HCT116 (cell line): ENCODE data around the gene ABCC5. TPM values are rescaled to one million over a fixed set of nuclear protein-coding genes. Genes with fewer than 3 reads are reported as not detected.

ENCODE experiments used
- ATAC-seq: fragments of 200-7000 bp; cut with Tn5 transposase; 2 replicates; pipeline ENCODE4 v1.9.1; 2020; ENCODE audit warnings: mild to moderate bottlenecking, moderate library complexity
- BruUV-seq: library from RNA; stranded (reverse); fragments of 400-500 nt; replicated peaks from 2 replicates; lab custom pipeline; 2021; lab: Mats Ljungman, UMichigan
- CTCF ChIA-PET: fragments of 300-600 bp; sonication (Branson Sonifier 250); formaldehyde crosslinking; loops from one replicate; lab custom pipeline; 2021; ENCODE audit warnings: antibody characterized with exemption; lab: Charles Lee
- POLR2A ChIA-PET: fragments of 300-600, 350-600 bp; sonication (Branson Sonifier 250); formaldehyde crosslinking; loops from one replicate; lab custom pipeline; 2021; ENCODE audit warnings: antibody characterized with exemption; lab: Charles Lee
- RAD21 ChIA-PET, 2 experiments: fragments of 300-600 bp; sonication (Branson Sonifier 250); formaldehyde crosslinking; loops; one replicate each; lab custom pipeline; 2023; ENCODE audit warnings: low total read pairs in 2 of 2; ENCODE audit not compliant: uncharacterized antibody in 2 of 2, unreplicated experiment in 2 of 2, low non-redundant PET in 1 of 2; lab: Charles Lee
- DNase-seq: peaks from one replicate; pipeline ENCODE4 v3.0.0-alpha.2; 2010; ENCODE audit warnings: low read depth, low spot score
- H2AFZ ChIP-seq: fragments of 200-600 bp; shearing (Covaris generic), sonication (generic); 2 replicates; pipeline ENCODE4 v1.6.1; 2017; ENCODE audit warnings: low read depth, mixed run types, mixed read lengths, antibody characterized with exemption, low read length; ENCODE audit not compliant: poor library complexity, severe bottlenecking
- H3K27ac ChIP-seq: 2 replicates; pipeline ENCODE4 v1.5.1; 2012; ENCODE audit warnings: low read depth, low read length
- H3K27me3 ChIP-seq: fragments of 200-600 bp; sonication (generic); 2 replicates; pipeline ENCODE4 v1.6.1; 2016; ENCODE audit warnings: mixed run types, low read length, mixed read lengths; ENCODE audit not compliant: insufficient read depth
- H3K36me3 ChIP-seq, 2 experiments: fragments of 200-500 bp in 1 of 2; fragments of 200-600 bp in 1 of 2; sonication (Bioruptor generic) in 1 of 2; sonication (generic) in 1 of 2; 2 replicates each; pipeline versions ENCODE4 v1.5.1 to v1.6.1; 2014 to 2016; ENCODE audit warnings: low read length in 2 of 2, inconsistent platforms in 1 of 2, mixed read lengths in 1 of 2, mixed run types in 1 of 2; ENCODE audit not compliant: insufficient read depth in 2 of 2, control insufficient read depth in 1 of 2
- H3K4me1 ChIP-seq, 2 experiments: fragments of 200-600 bp in 1 of 2; sonication (generic) in 1 of 2; 2 replicates each; pipeline versions ENCODE4 v1.5.1 to v1.6.1; 2012 to 2017; ENCODE audit warnings: low read length in 2 of 2, inconsistent platforms in 1 of 2, mild to moderate bottlenecking in 1 of 2, mixed read lengths in 1 of 2, mixed run types in 1 of 2, moderate library complexity in 1 of 2; ENCODE audit not compliant: insufficient read depth in 2 of 2, control insufficient read depth in 1 of 2
- H3K4me2 ChIP-seq: fragments of 200-600 bp; sonication (generic); 2 replicates; pipeline ENCODE4 v1.6.1; 2017; ENCODE audit warnings: mixed run types, low read length, mixed read lengths
- H3K4me3 ChIP-seq, 2 experiments: fragments of 200-600 bp in 1 of 2; sonication (generic) in 1 of 2; replicated peaks in 1 of 2; 2 replicates each; pipeline ENCODE4 v1.5.1; 2011 to 2016; ENCODE audit warnings: low read length in 2 of 2, control low read depth in 1 of 2, low read depth in 1 of 2, mild to moderate bottlenecking in 1 of 2, mixed read lengths in 1 of 2, mixed run types in 1 of 2
- H3K79me2 ChIP-seq: fragments of 200-600 bp; sonication (generic); 2 replicates; pipeline ENCODE4 v1.6.1; 2017; ENCODE audit warnings: mild to moderate bottlenecking, mixed run types, low read length, moderate library complexity, mixed read lengths; ENCODE audit not compliant: insufficient read depth
- H3K9ac ChIP-seq: fragments of 200-600 bp; sonication (generic); 2 replicates; pipeline ENCODE4 v1.6.1; 2016; ENCODE audit warnings: low read length, mixed read lengths
- H3K9me2 ChIP-seq: fragments of 200-600 bp; sonication (generic), shearing (Covaris generic); 2 replicates; pipeline ENCODE4 v1.6.1; 2017; ENCODE audit warnings: mixed run types, mild to moderate bottlenecking, moderate library complexity; ENCODE audit not compliant: insufficient read depth
- H3K9me3 ChIP-seq, 2 experiments: fragments of 200-500 bp in 1 of 2; fragments of 200-600 bp in 1 of 2; sonication (Bioruptor generic) in 1 of 2; sonication (generic) in 1 of 2; 2 replicates each; pipeline ENCODE4 v1.6.1; 2014 to 2017; ENCODE audit warnings: low read length in 2 of 2, mixed read lengths in 2 of 2, inconsistent platforms in 1 of 2, low read depth in 1 of 2, mild to moderate bottlenecking in 1 of 2, mixed run types in 1 of 2, moderate library complexity in 1 of 2; ENCODE audit not compliant: control insufficient read depth in 1 of 2, insufficient read depth in 1 of 2
- H4K20me1 ChIP-seq: fragments of 200-600 bp; sonication (generic), shearing (Covaris generic); 2 replicates; pipeline ENCODE4 v1.6.1; 2017; ENCODE audit warnings: mixed run types, mild to moderate bottlenecking, moderate library complexity; ENCODE audit not compliant: insufficient read depth
- EZH2 ChIP-seq: fragments of 200-600 bp; sonication (generic); IDR thresholded peaks from 2 replicates; pipeline ENCODE4 v1.6.1; 2017; ENCODE audit warnings: antibody characterized with exemption, mixed run types
- FOSL1 ChIP-seq: IDR thresholded peaks from 2 replicates; pipeline ENCODE4 v1.6.1; 2012; ENCODE audit warnings: low read depth
- intact Hi-C: fragments of 100-400 bp; cut with micrococcal nuclease; formaldehyde crosslinking; loops from 2 replicates; pipeline ENCODE4 v1.10.0; 2022
- total RNA-seq: library from RNA; stranded (reverse); gene quantifications from one replicate; pipeline ENCODE4 v1.2.1, GENCODE V29; 2021; ENCODE audit not compliant: unreplicated experiment
- TF ChIP-seq, protein P1 (sequence below): IDR thresholded peaks from 2 replicates; pipeline ENCODE4 v1.6.1; 2012; ENCODE audit warnings: low read depth

Gene ABCC5
- total RNA-seq, 1 experiment from 2014 or later = 16.9 TPM

GRCh38 chr3:183883291-183884096 is 134.2 kb downstream of the ABCC5 start:
- no peaks in the 10 kb centered on the region for H3K9me3 ChIP-seq
- no peaks in the 10 kb centered on the region for H3K27me3 ChIP-seq
- RAD21 ChIA-PET = no interaction called here
- H3K4me2 ChIP-seq = peak overlapping the region; percentile 93
- TSS peak; percentile 63 for BruUV-seq
- H3K9ac ChIP-seq = peak overlapping the region; percentile 91
- DNase-seq (no peak), ATAC-seq (no peak)
- H3K4me1 ChIP-seq = peaks cover 6 to 16% of the 10 kb centered on the region in 2 experiments; a peak in 3 of 4 replicates
- H3K79me2 ChIP-seq = peaks cover 61% of the 10 kb centered on the region
- no peak overlapping the region; the same call in 1 of the 2 replicates for H3K27ac ChIP-seq
- H3K9me2 ChIP-seq = no peaks in the 10 kb centered on the region
- POLR2A ChIA-PET = interaction anchor here (1.5 kb wide), 1 partner anchor 12 kb away, joined by 4 read pairs; no protein-coding TSS in a partner anchor
- no peak overlapping the region for H2AFZ ChIP-seq
- H3K36me3 ChIP-seq = no peaks in the 10 kb centered on the region
- CTCF ChIA-PET = interaction anchor here (0.7 to 1.6 kb wide), 3 partner anchors 10 to 58 kb away, joined by 3 to 9 read pairs (median 3); partner anchors contain the start of gene MAP6D1
- peak overlapping the region; percentile 99 to 100 for H3K4me3 ChIP-seq
- intact Hi-C loops = loop anchor here (5.0 to 10.0 kb wide), 2 partner anchors 416 to 759 kb away; no protein-coding TSS in a partner anchor
- TF ChIP-seq EZH2 (no peak), FOSL1 (no peak)
- TF ChIP-seq, protein P1, sequence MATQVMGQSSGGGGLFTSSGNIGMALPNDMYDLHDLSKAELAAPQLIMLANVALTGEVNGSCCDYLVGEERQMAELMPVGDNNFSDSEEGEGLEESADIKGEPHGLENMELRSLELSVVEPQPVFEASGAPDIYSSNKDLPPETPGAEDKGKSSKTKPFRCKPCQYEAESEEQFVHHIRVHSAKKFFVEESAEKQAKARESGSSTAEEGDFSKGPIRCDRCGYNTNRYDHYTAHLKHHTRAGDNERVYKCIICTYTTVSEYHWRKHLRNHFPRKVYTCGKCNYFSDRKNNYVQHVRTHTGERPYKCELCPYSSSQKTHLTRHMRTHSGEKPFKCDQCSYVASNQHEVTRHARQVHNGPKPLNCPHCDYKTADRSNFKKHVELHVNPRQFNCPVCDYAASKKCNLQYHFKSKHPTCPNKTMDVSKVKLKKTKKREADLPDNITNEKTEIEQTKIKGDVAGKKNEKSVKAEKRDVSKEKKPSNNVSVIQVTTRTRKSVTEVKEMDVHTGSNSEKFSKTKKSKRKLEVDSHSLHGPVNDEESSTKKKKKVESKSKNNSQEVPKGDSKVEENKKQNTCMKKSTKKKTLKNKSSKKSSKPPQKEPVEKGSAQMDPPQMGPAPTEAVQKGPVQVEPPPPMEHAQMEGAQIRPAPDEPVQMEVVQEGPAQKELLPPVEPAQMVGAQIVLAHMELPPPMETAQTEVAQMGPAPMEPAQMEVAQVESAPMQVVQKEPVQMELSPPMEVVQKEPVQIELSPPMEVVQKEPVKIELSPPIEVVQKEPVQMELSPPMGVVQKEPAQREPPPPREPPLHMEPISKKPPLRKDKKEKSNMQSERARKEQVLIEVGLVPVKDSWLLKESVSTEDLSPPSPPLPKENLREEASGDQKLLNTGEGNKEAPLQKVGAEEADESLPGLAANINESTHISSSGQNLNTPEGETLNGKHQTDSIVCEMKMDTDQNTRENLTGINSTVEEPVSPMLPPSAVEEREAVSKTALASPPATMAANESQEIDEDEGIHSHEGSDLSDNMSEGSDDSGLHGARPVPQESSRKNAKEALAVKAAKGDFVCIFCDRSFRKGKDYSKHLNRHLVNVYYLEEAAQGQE = no peak
- no peaks in the 10 kb centered on the region for H4K20me1 ChIP-seq
